SK-N-MC (cell line): ENCODE measurements around the gene PHRF1.
"Not testable (repeated sequence)": the region's sequence is repeated elsewhere in the genome, so short reads cannot be mapped to it uniquely, and the experiment has no call there.

Experiments
- DNase-seq: peaks from one replicate; pipeline ENCODE4 v3.0.0-alpha.2; 2011; ENCODE audit warnings: low read depth, low spot score
- H3K27ac ChIP-seq: fragments of 200-600 bp; sonication (generic); 2 replicates; pipeline ENCODE4 v1.5.1; 2016; ENCODE audit warnings: mixed run types
- H3K36me3 ChIP-seq: fragments of 200-600 bp; sonication (generic); 2 replicates; pipeline ENCODE4 v1.6.1; 2017; ENCODE audit warnings: antibody characterized with exemption, low read length, mixed read lengths; ENCODE audit not compliant: insufficient read depth
- H3K4me3 ChIP-seq: fragments of 200-600 bp; sonication (generic); 2 replicates; pipeline ENCODE4 v1.5.1; 2016
- H3K9ac ChIP-seq: fragments of 200-600 bp; sonication (generic); 2 replicates; pipeline ENCODE4 v1.8.0; 2017; ENCODE audit warnings: mixed run types, mixed read lengths; ENCODE audit not compliant: insufficient read length
- H3K9me3 ChIP-seq: fragments of 200-600 bp; sonication (generic); 2 replicates; pipeline ENCODE4 v1.6.1; 2017; ENCODE audit warnings: low read depth, mild to moderate bottlenecking, antibody characterized with exemption, low read length, moderate library complexity, mixed read lengths
- EZH2 ChIP-seq: fragments of 200-600 bp; sonication (generic); IDR thresholded peaks from one replicate; pipeline ENCODE4 v1.6.1; 2017; ENCODE audit warnings: antibody characterized with exemption
- FOXP2 ChIP-seq: optimal IDR thresholded peaks from 2 replicates; pipeline ENCODE3; 2011; ENCODE audit warnings: mild to moderate bottlenecking, moderate library complexity; ENCODE audit not compliant: insufficient read depth; ENCODE audit errors: extremely low read length, control extremely low read depth
- POLR2AphosphoS5 ChIP-seq: IDR thresholded peaks from 2 replicates; pipeline ENCODE4 v1.6.1; 2012; ENCODE audit warnings: mild to moderate bottlenecking, low read depth, low read length, borderline replicate concordance

Gene PHRF1

DNA sequence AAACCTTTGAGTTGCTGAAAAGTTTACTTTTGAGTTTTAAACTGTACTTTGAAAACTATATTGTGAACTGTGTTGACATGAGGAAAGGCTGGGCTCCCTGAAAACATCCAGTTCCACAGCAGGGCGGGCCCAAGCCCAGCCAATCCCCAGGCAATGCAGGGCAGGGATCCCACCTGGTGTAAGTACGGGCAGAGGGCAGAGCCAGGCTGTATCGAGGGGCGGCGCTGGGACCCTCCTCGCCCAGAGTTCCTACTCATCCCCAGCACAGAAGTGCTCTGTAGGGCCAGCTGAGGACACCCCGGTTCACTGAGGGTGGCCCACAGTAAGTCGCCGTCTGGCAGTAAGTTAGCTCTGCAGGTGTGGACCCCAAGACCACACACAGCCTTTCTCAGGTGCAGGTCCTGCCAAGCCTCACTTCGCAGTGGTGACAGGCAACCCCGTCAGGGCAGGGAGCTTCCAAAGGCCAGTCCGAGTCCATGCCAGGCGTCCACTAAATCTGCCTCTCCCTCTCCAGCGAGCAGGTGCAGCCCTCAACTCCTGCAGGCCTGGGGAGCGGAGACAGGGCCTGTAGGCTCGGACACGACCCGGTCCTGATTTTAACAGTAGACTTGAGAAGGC is 9.2 kb upstream of the PHRF1 start:
- TF ChIP-seq POLR2AphosphoS5 (no peak), FOXP2 (no peak), EZH2 (no peak)
- Histone ChIP-seq H3K9ac (no peak overlapping the region), H3K27ac (no peak overlapping the region), H3K36me3 (no peaks in the 10 kb centered on the region), H3K4me3 (peak overlapping the region; percentile 80), H3K9me3 (no peaks in the 10 kb centered on the region)
- DNase-seq = no peak

- Histone ChIP-seq H3K4me3 (peak overlapping the region; percentile 80), H3K27ac (no peak overlapping the region)
- TF ChIP-seq POLR2AphosphoS5 = no peak
Measured at GRCh38 chr11:567629-568292, 8.5 kb upstream of the PHRF1 start.

DNA sequence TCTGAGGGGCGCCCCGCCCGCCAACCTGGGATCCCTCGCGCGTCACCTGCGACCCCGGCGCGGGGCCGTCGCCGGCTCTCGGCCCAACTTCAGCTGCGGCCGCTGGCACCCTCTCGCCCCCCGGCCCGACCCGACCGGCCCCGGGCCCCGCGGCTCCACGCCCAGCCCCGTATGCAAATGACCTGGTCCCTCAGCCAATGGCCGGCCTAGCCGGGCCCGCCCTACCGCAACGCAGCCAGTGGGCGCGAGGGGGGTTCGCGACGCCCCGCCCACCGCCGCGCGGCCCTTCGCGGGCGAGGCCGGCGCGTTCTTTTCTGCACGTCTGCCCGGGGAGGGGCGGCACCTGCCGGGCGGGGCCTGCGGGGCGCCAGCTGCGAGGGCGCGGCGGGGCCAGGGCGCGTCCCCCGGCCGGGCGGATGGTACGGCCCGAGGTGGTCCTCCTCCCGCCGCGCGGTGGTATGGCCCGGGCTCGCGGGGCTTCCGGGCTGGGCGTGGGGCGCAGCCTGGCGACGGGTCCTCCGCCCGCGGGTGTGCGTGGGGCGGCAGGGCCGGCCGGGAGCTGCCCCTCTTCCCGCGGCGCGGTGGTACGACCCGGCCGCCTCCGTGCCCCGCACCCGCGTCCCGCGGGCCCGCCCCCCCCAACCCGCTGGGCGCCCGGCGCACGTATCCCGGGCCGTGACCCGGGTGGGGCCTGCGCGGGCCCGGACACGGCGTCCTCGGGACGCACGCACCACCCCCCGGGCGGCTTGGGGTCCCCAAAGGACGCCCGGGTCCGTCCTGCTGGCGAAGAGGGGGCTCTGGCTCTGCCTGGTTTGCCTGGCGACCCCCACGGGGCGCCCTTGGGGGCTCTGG is 7.7 kb upstream of the PHRF1 start:
- TF ChIP-seq EZH2 = no peak
- no peak for TF ChIP-seq POLR2AphosphoS5
- no peak for TF ChIP-seq FOXP2
- Histone ChIP-seq H3K9ac (peak overlapping the region; percentile 84), H3K9me3 (no peaks in the 10 kb centered on the region), H3K36me3 (no peaks in the 10 kb centered on the region), H3K4me3 (peak overlapping the region; percentile 80), H3K27ac (peak overlapping the region; percentile 60; the same call in 1 of the 2 replicates)
- DNase-seq = peak; percentile 26

More at GRCh38 chr11:567629-568292, 8.5 kb upstream of the PHRF1 start:
- H3K36me3 ChIP-seq = no peaks in the 10 kb centered on the region
- H3K9me3 ChIP-seq = no peaks in the 10 kb centered on the region
- DNase-seq = no peak
- H3K9ac ChIP-seq = peak overlapping the region; percentile 73

GRCh38 chr11:569158-569885 is 6.9 kb upstream of the PHRF1 start:
- Histone ChIP-seq H3K4me3 (peak overlapping the region; percentile 80), H3K9me3 (no peaks in the 10 kb centered on the region), H3K27ac (peak overlapping the region; percentile 60; the same call in 1 of the 2 replicates), H3K9ac (peak overlapping the region; percentile 84), H3K36me3 (no peaks in the 10 kb centered on the region)
- TF ChIP-seq POLR2AphosphoS5 (no peak), FOXP2 (no peak), EZH2 (no peak)
- DNase-seq = no peak

GRCh38 chr11:571802-572185 is 4.5 kb upstream of the PHRF1 start:
- H3K4me3 ChIP-seq = no peak overlapping the region
- no peaks in the 10 kb centered on the region for H3K36me3 ChIP-seq
- no peak overlapping the region for H3K27ac ChIP-seq
- H3K9ac ChIP-seq = no peak overlapping the region
- DNase-seq = no peak
- H3K9me3 ChIP-seq = no peaks in the 10 kb centered on the region
- TF ChIP-seq POLR2AphosphoS5 (0 out of 2 replicates have a peak, but pooled peaks have one; percentile 14), FOXP2 (no peak), EZH2 (no peak)

DNA sequence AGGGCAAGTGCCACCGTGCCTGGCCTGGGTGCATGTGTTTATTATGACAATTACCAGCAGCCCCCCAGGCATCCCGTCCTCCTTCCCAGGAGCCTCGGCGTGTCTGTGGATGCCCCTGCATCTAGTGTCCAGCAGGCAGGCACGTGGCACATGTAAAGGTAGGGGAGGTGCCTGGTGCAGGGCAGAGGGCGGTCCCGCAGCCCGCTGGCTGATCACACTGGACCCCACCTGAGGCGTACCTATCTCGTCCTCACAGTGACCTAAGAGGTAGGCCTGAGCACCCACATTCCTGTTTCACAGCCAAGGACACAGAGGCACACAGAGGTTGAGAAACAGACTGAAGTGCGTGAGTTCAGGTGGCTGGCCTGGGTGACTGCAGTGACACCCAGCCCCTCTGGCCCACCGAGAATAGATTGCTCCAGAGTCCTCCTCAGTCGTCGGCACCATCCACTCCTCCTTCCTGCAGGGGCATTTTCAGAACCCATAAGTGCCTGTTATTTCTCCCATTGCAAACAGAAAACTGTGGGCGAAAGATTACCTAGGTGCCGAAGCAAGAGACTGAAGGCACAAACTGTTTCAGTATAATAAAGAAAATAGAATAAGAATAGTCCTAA is 3.0 kb upstream of the PHRF1 start:
- DNase-seq = no peak
- Histone ChIP-seq H3K36me3 (no peaks in the 10 kb centered on the region; the same call in 1 of the 2 replicates), H3K27ac (peak overlapping the region; percentile 91), H3K9me3 (no peaks in the 10 kb centered on the region), H3K9ac (no peak overlapping the region), H3K4me3 (no peak overlapping the region)
- TF ChIP-seq FOXP2 = no peak
- no peak for TF ChIP-seq POLR2AphosphoS5
- no peak for TF ChIP-seq EZH2

DNA sequence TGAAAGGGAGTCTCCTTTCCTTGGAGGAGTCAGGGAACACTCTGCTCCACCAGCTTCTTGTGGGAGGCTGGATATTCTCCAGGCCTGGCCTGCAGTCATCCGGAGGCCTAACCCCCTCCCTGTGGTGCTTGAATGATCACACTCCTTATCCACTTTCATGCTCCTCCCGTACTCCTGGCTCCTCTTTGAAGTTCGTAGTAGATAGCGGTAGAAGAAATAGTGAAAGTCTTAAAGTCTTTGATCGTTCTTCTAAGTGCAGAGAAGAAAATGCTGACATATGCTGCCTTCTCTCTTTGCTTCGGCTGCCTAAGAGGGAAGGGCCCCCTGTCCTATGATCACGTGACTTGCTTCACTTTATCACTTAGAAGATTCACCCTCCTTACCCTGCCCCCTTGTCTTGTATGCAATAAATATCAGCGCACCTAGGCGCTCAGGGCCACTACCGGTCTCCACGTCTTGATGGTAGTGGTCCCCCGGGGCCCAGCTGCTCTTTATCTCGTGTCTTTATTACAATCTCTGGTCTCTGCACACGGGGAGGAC is 2.2 kb upstream of the PHRF1 start:
- H3K27ac ChIP-seq = peak overlapping the region; percentile 91
- H3K9me3 ChIP-seq, H3K36me3 ChIP-seq: not testable (repeated sequence)
- TF ChIP-seq POLR2AphosphoS5 = 0 out of 2 replicates have a peak, but pooled peaks have one; percentile 34
- DNase-seq = peak; percentile 45
- H3K9ac ChIP-seq = peak overlapping the region; percentile 74
- peak overlapping the region; percentile 92 for H3K4me3 ChIP-seq
